Measurements from ENCODE around the gene SYNDIG1.

GRCh38 chr20:24522452-24523330, 53.3 kb downstream of the SYNDIG1 start:
- TF ChIP-seq CTCF (conservative IDR thresholded peaks at IDR 0.05; ENCODE audit: low read depth, low read length): no peak
- no peak for TF ChIP-seq EZH2 (IDR thresholded peaks at IDR 0.05; ENCODE audit: borderline replicate concordance, low read depth, low read length, poor library complexity, severe bottlenecking)

All from A673 (cell line).